Measurements from ENCODE around the gene VSIR. TPM values are rescaled to one million over a fixed set of nuclear protein-coding genes. Genes with fewer than 3 reads are reported as not detected.

The VSIR gene
- total and polyA plus RNA-seq, 9 of the 15 experiments (the other 6 are each of a cell fraction or from before 2014, with no cell fraction given) = 0.14 to 20.5 (median 9.3) TPM

- FAIRE-seq (peak; percentile 46), DNase-seq (ENCODE audit: extremely low read depth in 1 of 4, low spot score in 3 of 4) (no peak), ATAC-seq (no peak)
- in situ Hi-C loops (cut with MboI) (no loop called here), intact Hi-C loops (cut with micrococcal nuclease) (no loop called here)
- H3K4me2 ChIP-seq (ENCODE audit: insufficient read depth, low read length) = peak overlapping the region; percentile 28; the same call in 1 of the 2 replicates
- no peaks in the 10 kb centered on the region for H4K20me1 ChIP-seq (replicated peaks; ENCODE audit: control insufficient read depth, insufficient read depth, low read length)
- H3K27ac ChIP-seq (ENCODE audit: extremely low read depth, low read depth, low read length) = peak overlapping the region; percentile 37; the same call in 1 of the 3 replicates
- H3K9ac ChIP-seq (ENCODE audit: insufficient read depth in 1 of 2, low read depth in 2 of 2, low read length in 2 of 2) = peak overlapping the region; percentile 9 to 73
- H3K4me1 ChIP-seq (replicated peaks in 1 of 2; ENCODE audit: control insufficient read depth in 2 of 2, insufficient read depth in 2 of 2, low read length in 2 of 2) = peaks cover 31 to 63% of the 10 kb centered on the region in 2 experiments
- POLR2A ChIA-PET = interaction anchor here (0.8 to 2.2 kb wide), 3 partner anchors 8 to 47 kb away, joined by 3 to 6 read pairs (median 4); partner anchors contain the start of gene C10orf105
- peak; percentile 91 for TF ChIP-seq RBM25 (IDR thresholded peaks at IDR 0.05; ENCODE audit: low read depth, low read length, severe bottlenecking)
- peak; percentile 92 for TF ChIP-seq BCOR (IDR thresholded peaks at IDR 0.05)
- peak; percentile 58; the same call in 1 of the 2 replicates for TF ChIP-seq SMARCA5 (IDR thresholded peaks at IDR 0.05)
- TF ChIP-seq TFAP4 (CRISPR knock-in tag; IDR thresholded peaks at IDR 0.05; ENCODE audit: borderline replicate concordance) = no peak
- TF ChIP-seq KDM1A (IDR thresholded peaks at IDR 0.05) = peak; percentile 62 to 74; a peak in 3 of 4 replicates
- TF ChIP-seq EHMT2 (IDR thresholded peaks at IDR 0.05) = no peak
- TF ChIP-seq ZNF79 (CRISPR knock-in tag; IDR thresholded peaks at IDR 0.05; ENCODE audit: low read depth) = no peak
- 0 out of 2 replicates have a peak, but pooled peaks have one; percentile 34 for TF ChIP-seq PTBP1 (IDR thresholded peaks at IDR 0.05; ENCODE audit: low read depth, low read length)
- no peak for TF ChIP-seq ERF (CRISPR knock-in tag; IDR thresholded peaks at IDR 0.05)
- TF ChIP-seq RCOR1 (IDR thresholded peaks at IDR 0.05; ENCODE audit: borderline replicate concordance in 1 of 2, low read depth in 2 of 2, low read length in 2 of 2) = peak in 1 of 2 experiments; percentile 49; a peak in 1 of 4 replicates
- no peak for TF ChIP-seq TOE1 (IDR thresholded peaks at IDR 0.05; ENCODE audit: borderline replicate concordance)
- TF ChIP-seq TOE1 (CRISPR knock-in tag; IDR thresholded peaks at IDR 0.05; ENCODE audit: borderline replicate concordance, low read depth) = 0 out of 2 replicates have a peak, but pooled peaks have one; percentile 37
- peak; percentile 21; the same call in 1 of the 2 replicates for TF ChIP-seq HDAC2 (IDR thresholded peaks at IDR 0.05)
- peak; percentile 67 for TF ChIP-seq ADNP (tag; IDR thresholded peaks at IDR 0.05)
- TF ChIP-seq ARID1B (IDR thresholded peaks at IDR 0.05) = 0 out of 2 replicates have a peak, but pooled peaks have one; percentile 6
- no peak for TF ChIP-seq PCBP2 (IDR thresholded peaks at IDR 0.05; ENCODE audit: low read depth, low read length, poor library complexity, severe bottlenecking)
- TF ChIP-seq NFXL1 (CRISPR knock-in tag; IDR thresholded peaks at IDR 0.05) = 0 out of 2 replicates have a peak, but pooled peaks have one; percentile 44
- TF ChIP-seq CHD4 (IDR thresholded peaks at IDR 0.05; ENCODE audit: insufficient read depth, insufficient replicate concordance, low read depth, low read length, poor library complexity, severe bottlenecking) = peak; percentile 68
- TF ChIP-seq CBX1 (IDR thresholded peaks at IDR 0.05; ENCODE audit: low read depth) = peak; percentile 77; the same call in 1 of the 2 replicates
- TF ChIP-seq BACH1 (tag; IDR thresholded peaks at IDR 0.05) = 0 out of 2 replicates have a peak, but pooled peaks have one; percentile 11
- no peaks in the 10 kb centered on the region for H3K36me3 ChIP-seq (ENCODE audit: control insufficient read depth, insufficient read depth, low read length)
- no peak overlapping the region for H3K4me3 ChIP-seq
- H2AFZ ChIP-seq (ENCODE audit: low read depth, low read length) = peak overlapping the region; percentile 70
- H3K9me1 ChIP-seq (ENCODE audit: control insufficient read depth, insufficient read depth, low read length) = no peaks in the 10 kb centered on the region
- CTCF ChIA-PET (ENCODE audit: low intra/inter-chr PET ratio) = interaction anchor here (1.1 kb wide), 1 partner anchor 169 kb away, joined by 3 read pairs; no protein-coding TSS in a partner anchor
- H3K9me3 ChIP-seq (replicated peaks; ENCODE audit: control insufficient read depth, insufficient read depth, low read depth, low read length) = no peaks in the 10 kb centered on the region
- H3K79me2 ChIP-seq (ENCODE audit: control insufficient read depth, insufficient read depth, low read length) = no peaks in the 10 kb centered on the region
- H3K27me3 ChIP-seq (ENCODE audit: control insufficient read depth in 2 of 2, insufficient read depth in 2 of 2, low read length in 2 of 2) = no peaks in the 10 kb centered on the region; a peak in 1 of 5 replicates
- 61% methylated on average over 12 of the region's 12 CpGs for WGBS (ENCODE audit: insufficient coverage, low coverage, missing lambda C conversion rate)
- no TSS peak for BruUV-seq (replicated peaks)
Observed at GRCh38 chr10:71727105-71727737, 46.1 kb downstream of the VSIR start.
